ENCODE results near the gene CFAP97D2. TPM values are rescaled to one million over a fixed set of nuclear protein-coding genes. Genes with fewer than 3 reads are reported as not detected.

Gene CFAP97D2
- total RNA-seq, 2 experiments from 2014 or later = not detected

- POLR2A ChIA-PET = interaction anchor here (1.2 kb wide), 1 partner anchor 158 kb away, joined by 5 read pairs; no protein-coding TSS in a partner anchor
- CTCF ChIA-PET = interaction anchor here (0.9 to 2.3 kb wide), 8 partner anchors 34 to 409 kb away, joined by 3 to 15 read pairs (median 3); no protein-coding TSS in a partner anchor
Observed at GRCh38 chr13:114225610-114226009, 46.6 kb downstream of the CFAP97D2 start.

DNA sequence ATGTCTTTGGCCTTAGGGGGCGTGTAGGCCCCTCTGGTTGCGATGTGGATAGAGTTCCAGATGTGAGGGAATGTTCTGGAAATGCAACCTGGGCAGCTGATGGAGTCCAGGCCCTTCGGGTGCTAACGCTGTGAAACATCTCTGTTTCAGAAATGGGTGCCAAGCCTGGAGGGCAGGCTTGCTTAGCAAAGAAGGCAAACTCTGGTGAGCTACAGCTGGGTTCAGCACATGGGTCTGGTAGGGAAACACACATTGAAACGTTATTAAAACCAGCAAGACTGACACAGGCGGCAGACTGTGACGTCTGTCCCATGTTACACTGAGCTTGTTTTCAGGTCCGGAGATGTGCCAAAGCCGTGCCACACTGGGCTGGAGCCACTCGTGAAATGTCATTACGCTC lies 47.0 kb downstream of the CFAP97D2 start:
- ChIA-PET CTCF (interaction anchor here (0.9 to 2.3 kb wide), 11 partner anchors 12 to 410 kb away, joined by 3 to 15 read pairs (median 3); no protein-coding TSS in a partner anchor), POLR2A (interaction anchor here (1.2 kb wide), 1 partner anchor 158 kb away, joined by 5 read pairs; no protein-coding TSS in a partner anchor)

GRCh38 chr13:114226699-114227323 lies 47.8 kb downstream of the CFAP97D2 start:
- CTCF ChIA-PET = interaction anchor here (0.9 to 2.3 kb wide), 11 partner anchors 13 to 410 kb away, joined by 3 to 15 read pairs (median 3); no protein-coding TSS in a partner anchor
- POLR2A ChIA-PET = interaction anchor here (1.2 kb wide), 1 partner anchor 159 kb away, joined by 5 read pairs; no protein-coding TSS in a partner anchor

GRCh38 chr13:114227528-114227927 lies 48.5 kb downstream of the CFAP97D2 start:
- ChIA-PET POLR2A (no interaction called here), CTCF (interaction anchor here (1.3 to 2.3 kb wide), 4 partner anchors 14 to 252 kb away, joined by 3 to 15 read pairs (median 4); no protein-coding TSS in a partner anchor)

DNA sequence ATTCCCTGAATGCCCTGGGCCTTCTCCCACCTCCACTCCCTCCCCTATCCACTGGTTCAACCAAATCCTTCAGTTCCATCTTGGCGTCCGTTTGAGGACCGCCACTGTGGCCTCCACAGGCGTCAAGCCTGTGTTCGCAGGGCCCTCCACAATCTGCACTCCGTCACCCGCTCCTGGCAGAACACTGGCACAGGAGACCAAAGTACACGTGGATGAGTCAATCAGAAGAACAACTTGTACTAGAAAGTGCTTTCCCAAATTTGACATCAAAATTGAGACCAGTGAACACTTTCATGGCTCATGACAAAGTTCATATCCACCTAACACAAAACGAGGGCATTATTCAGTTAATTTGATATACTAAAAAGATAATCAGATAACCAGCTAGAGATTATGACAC lies 49.1 kb downstream of the CFAP97D2 start:
- CTCF ChIA-PET = interaction anchor here (0.7 to 2.3 kb wide), 2 partner anchors 117 to 311 kb away, joined by 3 to 15 read pairs; no protein-coding TSS in a partner anchor
- POLR2A ChIA-PET = no interaction called here

- ChIA-PET CTCF (no interaction called here), POLR2A (no interaction called here)
Observed at GRCh38 chr13:114229506-114229905, 50.4 kb downstream of the CFAP97D2 start.

- ChIA-PET CTCF (no interaction called here), POLR2A (no interaction called here)
Observed at GRCh38 chr13:114230117-114230516, 51.1 kb downstream of the CFAP97D2 start.

- CTCF ChIA-PET = interaction anchor here (0.5 kb wide), 1 partner anchor 712 kb away, joined by 3 read pairs; no protein-coding TSS in a partner anchor
- POLR2A ChIA-PET = no interaction called here
Observed at GRCh38 chr13:114230575-114230974, 51.5 kb downstream of the CFAP97D2 start.

GRCh38 chr13:114231886-114232285 lies 52.8 kb downstream of the CFAP97D2 start:
- ChIA-PET CTCF (no interaction called here), POLR2A (no interaction called here)

- POLR2A ChIA-PET = no interaction called here
- CTCF ChIA-PET = no interaction called here
Observed at GRCh38 chr13:114234266-114234644, 55.2 kb downstream of the CFAP97D2 start.

DNA sequence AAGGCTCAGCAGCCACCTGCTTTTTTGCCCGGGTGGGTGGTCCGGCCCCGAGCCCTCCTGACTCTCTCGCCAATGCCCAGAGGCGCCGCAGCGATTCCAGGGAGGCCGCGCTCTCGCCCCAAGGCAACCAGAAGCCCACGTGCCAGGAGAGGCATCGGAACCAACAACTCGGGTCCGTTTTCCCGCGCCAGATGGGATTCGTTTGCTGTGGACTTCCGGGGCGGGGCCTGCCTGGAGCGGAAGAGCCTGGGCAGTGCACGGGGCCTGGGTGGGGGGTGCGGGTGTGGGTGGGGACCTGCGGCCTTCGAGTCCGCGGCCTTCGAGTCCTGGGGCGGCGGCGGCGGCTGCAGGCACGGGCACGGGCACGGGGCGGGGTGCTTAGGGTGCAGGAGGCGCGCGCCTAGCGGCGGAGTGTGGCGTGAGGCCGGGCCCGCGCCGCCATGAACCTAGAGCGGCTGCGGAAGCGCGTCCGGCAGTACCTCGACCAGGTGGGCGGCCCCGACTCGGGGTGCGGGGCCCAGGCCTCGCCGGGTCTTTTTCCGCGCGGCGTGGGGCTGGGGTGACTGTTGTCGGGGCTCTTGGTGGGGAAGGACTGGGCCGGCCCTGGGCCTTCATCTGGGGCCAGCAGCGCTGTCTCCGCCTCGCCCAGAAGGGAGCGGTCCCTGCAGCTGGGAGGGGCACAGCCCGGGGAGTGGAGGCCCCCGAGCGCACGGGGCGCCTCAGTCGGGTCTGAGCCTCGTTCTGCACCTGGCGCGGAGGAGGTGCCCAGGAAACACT lies 55.8 kb downstream of the CFAP97D2 start, which contains the start of gene CDC16:
Gene CDC16, plus strand, starts transcription at position 253 of the 777 bp plus-strand sequence. Its CDS starts 188 bp downstream, at position 441.
- CTCF ChIA-PET = no interaction called here
- POLR2A ChIA-PET = interaction anchor here (0.6 kb wide), 1 partner anchor 275 kb away, joined by 3 read pairs; no protein-coding TSS in a partner anchor

GRCh38 chr13:114235697-114236096 lies 56.6 kb downstream of the CFAP97D2 start:
- CTCF ChIA-PET = interaction anchor here (1.1 kb wide), 1 partner anchor 110 kb away, joined by 3 read pairs; no protein-coding TSS in a partner anchor
- POLR2A ChIA-PET = interaction anchor here (0.6 kb wide), 1 partner anchor 276 kb away, joined by 3 read pairs; no protein-coding TSS in a partner anchor

- ChIA-PET CTCF (interaction anchor here (1.1 kb wide), 1 partner anchor 111 kb away, joined by 3 read pairs; no protein-coding TSS in a partner anchor), POLR2A (interaction anchor here (0.7 kb wide), 1 partner anchor 1028 kb away, joined by 4 read pairs; the partner anchor contains the start of gene PCID2)
Observed at GRCh38 chr13:114236227-114236626, 57.2 kb downstream of the CFAP97D2 start.

DNA sequence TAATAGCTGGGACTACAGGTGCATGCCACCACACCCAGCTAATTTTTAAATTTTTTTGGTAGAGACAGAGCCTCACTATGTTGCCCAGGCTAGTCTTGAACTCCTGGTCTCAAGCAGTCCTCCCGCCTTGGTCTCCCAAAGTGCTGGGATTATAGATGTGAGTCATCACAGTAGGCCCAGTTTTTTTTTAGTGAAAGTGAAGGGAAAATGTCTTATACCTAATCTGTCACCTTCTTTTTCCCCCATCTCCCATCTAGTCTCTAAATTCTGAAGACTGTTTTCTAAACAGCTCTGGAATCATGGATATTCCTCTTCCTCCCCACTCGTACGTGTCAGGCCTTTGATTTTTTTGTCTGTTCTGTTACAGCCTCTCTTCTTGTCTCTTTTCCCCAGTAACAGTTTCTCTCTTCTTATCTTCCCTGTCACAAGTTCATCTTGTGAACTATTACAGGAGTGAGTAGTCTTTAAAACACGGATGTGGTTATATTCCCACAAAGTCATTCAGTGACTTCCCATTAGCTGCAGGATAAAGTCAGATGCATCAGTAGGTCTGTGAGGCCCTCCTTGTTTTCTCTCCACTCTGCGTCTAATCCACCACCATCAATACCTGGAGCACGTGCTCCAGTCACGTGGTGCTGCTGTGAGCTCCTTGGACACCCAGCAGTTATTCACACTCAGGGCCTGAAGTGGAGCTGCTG lies 58.5 kb downstream of the CFAP97D2 start:
- ChIA-PET CTCF (no interaction called here), POLR2A (no interaction called here)

- CTCF ChIA-PET = no interaction called here
- POLR2A ChIA-PET = no interaction called here
Observed at GRCh38 chr13:114241918-114242317, 62.9 kb downstream of the CFAP97D2 start.

GRCh38 chr13:114243971-114244370 lies 64.9 kb downstream of the CFAP97D2 start:
- ChIA-PET POLR2A (no interaction called here), CTCF (no interaction called here)

DNA sequence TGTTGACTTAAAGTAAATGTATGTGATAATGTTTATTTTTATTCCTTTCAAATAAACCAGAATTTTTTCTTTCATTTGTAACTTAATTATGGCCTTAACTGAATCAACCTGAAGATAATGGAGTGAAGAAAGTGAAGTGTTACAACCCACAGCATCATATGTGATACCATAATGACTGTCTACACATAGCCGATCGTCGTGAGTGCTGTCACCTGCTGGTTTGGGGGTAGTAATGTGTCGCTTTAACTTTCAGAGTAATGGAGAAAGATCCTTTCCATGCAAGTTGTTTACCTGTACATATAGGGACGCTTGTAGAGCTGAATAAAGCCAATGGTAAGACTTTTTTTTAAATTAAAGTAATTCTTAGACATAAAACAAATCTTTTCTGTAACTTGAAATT lies 65.6 kb downstream of the CFAP97D2 start:
- CTCF ChIA-PET = no interaction called here
- POLR2A ChIA-PET = interaction anchor here (0.7 kb wide), 1 partner anchor 205 kb away, joined by 6 read pairs; no protein-coding TSS in a partner anchor

GRCh38 chr13:114248011-114248410 lies 69.0 kb downstream of the CFAP97D2 start:
- ChIA-PET CTCF (no interaction called here), POLR2A (no interaction called here)

DNA sequence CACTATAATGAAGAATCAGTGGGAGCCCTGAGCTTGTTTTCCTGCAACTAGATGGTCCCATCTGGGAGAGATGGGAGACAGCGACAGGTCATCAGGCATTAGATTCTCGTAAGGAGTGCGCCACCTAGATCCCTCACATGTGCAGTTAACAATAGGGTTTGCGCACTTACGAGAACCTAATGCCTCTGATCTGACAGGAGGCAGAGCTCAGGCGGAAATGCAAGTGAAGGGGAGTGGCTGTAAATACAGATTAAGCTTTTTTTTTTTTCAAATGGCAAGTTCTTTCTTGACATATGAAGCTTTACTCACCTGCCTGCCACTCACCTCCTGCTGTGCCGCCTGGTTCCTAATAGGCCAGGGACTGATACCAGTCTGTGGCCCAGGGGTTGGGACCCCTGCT lies 70.0 kb downstream of the CFAP97D2 start:
- POLR2A ChIA-PET = no interaction called here
- CTCF ChIA-PET = no interaction called here
